ENCODE measurements around the gene FBLN5.

- TF ChIP-seq CTCF (IDR thresholded peaks at IDR 0.05) (no peak; the same call in 1 of the 2 replicates), POLR2AphosphoS5 (IDR thresholded peaks at IDR 0.05; ENCODE audit: low read depth, low read length) (no peak), REST (IDR thresholded peaks at IDR 0.05; ENCODE audit: insufficient read depth in 1 of 2, low read depth in 2 of 2, low read length in 1 of 2) (no peak)
Measured at GRCh38 chr14:91835920-91836843, 111.3 kb downstream of the FBLN5 start.

Data from Panc1 (cell line).